Stimulated activated CD8-positive, alpha-beta memory T cell treated with anti-CD3 and anti-CD28 coated beads, Interleukin-4, amount 100 ng/mL, for 1 hour (primary cell): ENCODE measurements around the gene CDH7.

Source experiments
- DNase-seq, 2 donors: peaks; one replicate each; pipeline ENCODE4 v3.0.0-alpha.2; 2020; ENCODE audit warnings: low read depth in 2 of 2, low spot score in 1 of 2

CDH7 gene

GRCh38 chr18:65750389-65751154 is at the start of gene CDH7:
Gene CDH7, plus strand, starts transcription at chr18:65751012. Its CDS starts 11,831 bp downstream, at chr18:65762843.
- no peak for DNase-seq

- DNase-seq: no peak
These were observed 46.8 kb upstream of the CDH7 start for GRCh38 chr18:65704046-65704445.

- DNase-seq: no peak
These were observed 44.2 kb upstream of the CDH7 start for GRCh38 chr18:65706646-65707045.

- no peak for DNase-seq
These were observed 39.3 kb upstream of the CDH7 start for GRCh38 chr18:65711493-65711892.

GRCh38 chr18:65721619-65722018 is 29.2 kb upstream of the CDH7 start:
- no peak for DNase-seq

GRCh38 chr18:65725251-65726050 is 25.4 kb upstream of the CDH7 start:
- DNase-seq: no peak

- no peak for DNase-seq
These were observed 15.7 kb upstream of the CDH7 start for GRCh38 chr18:65735155-65735554.

GRCh38 chr18:65737471-65737955 is 13.3 kb upstream of the CDH7 start:
- DNase-seq: no peak

- no peak for DNase-seq
These were observed 3.9 kb upstream of the CDH7 start for GRCh38 chr18:65746936-65747335.

GRCh38 chr18:65748321-65748720 is 2.5 kb upstream of the CDH7 start:
- DNase-seq: no peak

GRCh38 chr18:65749841-65750240 is 971 bp upstream of the CDH7 start:
- no peak for DNase-seq

- no peak for DNase-seq
These were observed 608 bp downstream of the CDH7 start for GRCh38 chr18:65751155-65752085.

- no peak for DNase-seq
These were observed 2.0 kb downstream of the CDH7 start for GRCh38 chr18:65752625-65753325.

GRCh38 chr18:65753520-65753919 is 2.7 kb downstream of the CDH7 start:
- no peak for DNase-seq

GRCh38 chr18:65754121-65754520 is 3.3 kb downstream of the CDH7 start:
- no peak for DNase-seq

GRCh38 chr18:65755616-65756015 is 4.8 kb downstream of the CDH7 start:
- DNase-seq: no peak

- DNase-seq: no peak
These were observed 9.6 kb downstream of the CDH7 start for GRCh38 chr18:65760457-65760856.

- DNase-seq: no peak
These were observed 11.0 kb downstream of the CDH7 start for GRCh38 chr18:65761636-65762295.

- no peak for DNase-seq
These were observed 11.7 kb downstream of the CDH7 start for GRCh38 chr18:65762556-65762955.

- no peak for DNase-seq
These were observed 16.6 kb downstream of the CDH7 start for GRCh38 chr18:65767406-65767805.
